Stimulated activated CD4-positive, alpha-beta T cell treated with anti-CD3 and anti-CD28 coated beads, TNF-alpha, amount 100 ng/mL, for 24 hours (primary cell): Measurements from ENCODE around the gene C2orf42.
"Not testable (repeated sequence)": the region's sequence is repeated elsewhere in the genome, so short reads cannot be mapped to it uniquely, and the experiment has no call there.

Experiments used
- DNase-seq, 3 experiments: peaks; one replicate each; pipeline ENCODE4 v3.0.0-alpha.2; 2020; ENCODE audit warnings: low read depth in 3 of 3

Gene C2orf42

GRCh38 chr2:70173520-70173919, 17.3 kb downstream of the C2orf42 start:
- DNase-seq: no peak

DNA sequence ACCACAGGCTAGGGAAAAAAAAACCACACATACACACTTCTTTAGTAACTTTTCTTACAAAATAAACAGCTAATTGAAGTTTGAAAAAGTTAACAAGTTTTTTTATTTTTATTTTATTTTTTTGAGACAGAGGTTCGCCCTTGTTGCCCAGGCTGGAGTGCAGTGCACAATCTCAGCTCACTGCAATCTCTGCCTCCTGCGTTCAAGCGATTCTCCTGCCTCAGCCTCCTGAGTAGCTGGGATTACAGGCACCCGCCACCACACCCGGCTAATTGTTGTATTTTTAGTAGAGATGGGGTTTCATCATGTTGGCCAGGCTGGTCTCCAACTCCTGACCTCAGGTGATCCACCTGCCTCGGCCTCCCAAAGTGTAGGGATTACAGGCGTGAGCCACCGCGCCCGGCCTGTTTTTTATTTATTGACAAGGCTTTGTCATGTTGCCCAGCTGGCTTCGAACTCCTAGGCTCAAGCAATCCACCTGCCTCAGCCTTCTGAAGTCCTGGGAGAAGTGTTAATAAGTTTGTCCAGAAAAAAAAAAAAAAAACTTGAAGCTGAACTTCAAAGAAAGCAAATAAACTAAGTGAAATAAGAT, 21.1 kb downstream of the C2orf42 start:
- not testable (repeated sequence) for DNase-seq

DNA sequence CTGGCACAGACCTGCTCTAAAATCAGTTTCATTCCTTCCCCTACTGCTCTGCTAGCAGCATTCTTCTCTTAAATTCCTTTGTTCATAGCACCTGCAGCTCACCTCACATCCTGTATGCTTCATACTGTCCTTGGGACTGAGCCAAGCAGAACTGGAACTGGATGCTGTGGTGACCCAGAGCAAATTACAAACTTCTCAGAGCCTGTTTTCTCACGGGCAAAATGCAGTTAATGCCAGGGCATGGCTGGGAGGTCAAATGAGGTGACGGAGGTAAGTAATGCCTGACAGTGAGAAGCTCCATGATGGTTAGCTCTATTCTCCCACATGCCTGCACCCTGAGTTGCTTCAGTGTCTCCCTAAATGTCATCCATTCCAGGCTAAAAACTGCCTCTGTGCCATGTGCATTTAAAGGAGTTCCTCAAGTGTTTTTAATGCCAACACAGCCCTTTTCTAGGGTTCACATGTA, 29.7 kb downstream of the C2orf42 start:
- DNase-seq: no peak

DNA sequence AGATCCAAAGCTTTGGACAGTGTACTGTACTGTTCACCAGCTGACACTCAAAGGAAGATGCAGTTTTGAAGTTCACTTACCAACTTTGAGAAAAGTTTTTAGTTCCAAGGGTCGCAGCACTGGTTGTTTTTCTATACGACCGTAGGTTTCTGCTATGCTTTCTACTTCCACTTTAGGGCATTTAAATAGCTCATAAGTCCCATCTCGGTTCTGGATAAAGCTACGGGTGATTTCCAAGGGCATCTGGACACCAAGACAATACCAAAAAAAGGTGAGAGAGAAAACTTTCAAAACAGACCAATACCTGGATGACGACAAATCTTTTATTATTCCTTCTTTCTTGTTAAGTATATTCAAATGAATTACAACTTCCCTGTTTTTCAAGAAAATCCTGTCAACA, 30.3 kb downstream of the C2orf42 start:
- no peak for DNase-seq

- not testable (repeated sequence) for DNase-seq
Measured at GRCh38 chr2:70149130-70149686, 41.6 kb downstream of the C2orf42 start.

DNA sequence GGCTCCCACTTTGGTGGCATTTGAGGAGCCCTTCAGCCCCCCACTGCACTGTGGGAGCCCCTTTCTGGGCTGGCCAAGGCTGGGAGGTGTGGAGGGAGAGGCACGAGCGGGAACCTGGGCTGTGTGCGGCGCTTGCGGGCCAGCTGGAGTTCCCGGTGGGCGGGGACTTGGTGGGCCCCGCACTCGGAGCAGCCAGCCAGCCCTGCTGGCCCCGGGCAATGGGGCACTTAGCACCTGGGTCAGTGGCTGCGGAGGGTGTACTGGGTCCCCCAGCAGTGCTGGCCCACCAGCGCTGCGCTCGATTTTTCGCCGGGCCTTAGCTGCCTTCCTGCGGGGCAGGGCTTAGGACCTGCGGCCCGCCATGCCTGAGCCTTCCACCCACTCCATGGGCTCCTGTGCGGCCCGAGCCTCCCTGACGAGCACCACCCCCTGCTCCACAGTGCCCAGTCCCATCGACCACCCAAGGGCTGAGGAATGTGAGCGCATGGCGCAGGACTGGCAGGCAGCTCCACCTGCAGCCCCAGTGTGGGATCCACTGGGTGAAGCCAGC, 42.5 kb downstream of the C2orf42 start:
- not testable (repeated sequence) for DNase-seq

- DNase-seq: no peak
Measured at GRCh38 chr2:70145851-70146739, 44.7 kb downstream of the C2orf42 start.

GRCh38 chr2:70145144-70145490, 45.7 kb downstream of the C2orf42 start:
- no peak for DNase-seq

DNA sequence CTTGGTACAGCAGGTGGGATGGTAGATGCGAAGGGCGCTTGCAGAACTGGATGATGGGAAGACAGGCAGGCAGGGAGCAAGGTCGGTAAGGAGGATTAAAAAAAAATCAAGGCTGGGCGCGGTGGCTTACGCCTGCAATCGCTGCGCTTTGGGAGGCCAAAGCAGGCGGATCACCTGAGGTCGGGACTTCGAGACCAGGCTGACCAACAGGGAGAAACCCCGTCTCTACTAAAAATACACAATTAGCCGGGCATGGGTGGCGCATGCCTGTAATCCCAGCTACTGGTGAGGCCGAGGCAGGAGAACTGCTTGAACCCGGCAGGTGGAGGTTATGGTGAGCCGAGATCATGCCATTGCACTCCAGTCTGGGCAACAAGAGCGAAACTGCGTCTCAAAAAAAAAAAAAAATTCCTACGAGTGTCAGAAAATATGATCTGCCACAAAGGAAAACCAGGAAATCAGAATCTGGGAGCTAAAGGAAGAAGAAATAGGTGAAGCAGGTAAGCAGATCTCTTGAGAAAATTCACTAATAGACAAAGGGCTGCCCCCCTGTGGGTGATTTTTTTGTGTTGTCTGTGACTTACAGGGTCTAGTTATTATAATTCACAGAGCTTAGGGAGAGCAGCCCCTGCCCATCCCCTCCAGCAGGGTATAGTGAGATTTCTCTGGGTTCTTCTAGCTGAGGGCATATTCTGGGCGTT, 46.2 kb downstream of the C2orf42 start:
- no peak for DNase-seq

- no peak for DNase-seq
Measured at GRCh38 chr2:70143314-70144150, 47.3 kb downstream of the C2orf42 start.

DNA sequence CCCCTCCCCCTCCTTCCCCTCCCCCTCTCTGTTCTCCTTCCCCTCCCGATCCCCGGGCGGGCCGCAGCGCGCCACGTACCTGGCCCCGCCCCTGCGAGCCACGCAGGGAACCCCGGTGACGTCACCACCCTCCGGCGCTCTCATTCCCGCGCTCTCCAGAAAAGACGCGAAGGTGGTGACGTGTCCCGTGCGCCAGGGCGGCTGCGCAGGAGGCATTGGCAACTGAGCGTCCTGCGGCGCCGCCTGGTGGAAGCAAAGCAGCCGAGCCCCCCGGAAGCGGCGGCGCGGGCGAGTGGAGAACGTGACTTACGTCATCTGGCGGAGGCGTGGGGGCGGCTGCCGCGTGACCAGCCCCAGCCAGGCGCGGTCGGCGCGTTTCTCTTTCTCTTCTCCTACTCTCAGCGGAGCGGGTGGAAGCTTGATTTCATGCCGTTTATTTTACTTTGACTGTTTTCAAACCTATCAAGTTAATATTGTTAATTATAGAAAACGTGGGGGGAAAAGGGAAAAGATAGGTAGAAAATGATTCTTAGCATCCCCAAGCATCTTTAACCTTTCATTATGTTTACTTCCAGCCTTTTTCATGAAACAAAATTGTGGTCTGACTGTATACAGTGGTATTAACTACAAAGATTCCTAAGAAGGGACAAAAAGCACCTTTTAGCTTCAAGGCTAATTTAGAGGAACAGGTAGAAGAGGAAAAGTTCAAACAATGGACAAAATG, 48.1 kb downstream of the C2orf42 start:
- DNase-seq: peak; percentile 99 to 100 (median 99)

DNA sequence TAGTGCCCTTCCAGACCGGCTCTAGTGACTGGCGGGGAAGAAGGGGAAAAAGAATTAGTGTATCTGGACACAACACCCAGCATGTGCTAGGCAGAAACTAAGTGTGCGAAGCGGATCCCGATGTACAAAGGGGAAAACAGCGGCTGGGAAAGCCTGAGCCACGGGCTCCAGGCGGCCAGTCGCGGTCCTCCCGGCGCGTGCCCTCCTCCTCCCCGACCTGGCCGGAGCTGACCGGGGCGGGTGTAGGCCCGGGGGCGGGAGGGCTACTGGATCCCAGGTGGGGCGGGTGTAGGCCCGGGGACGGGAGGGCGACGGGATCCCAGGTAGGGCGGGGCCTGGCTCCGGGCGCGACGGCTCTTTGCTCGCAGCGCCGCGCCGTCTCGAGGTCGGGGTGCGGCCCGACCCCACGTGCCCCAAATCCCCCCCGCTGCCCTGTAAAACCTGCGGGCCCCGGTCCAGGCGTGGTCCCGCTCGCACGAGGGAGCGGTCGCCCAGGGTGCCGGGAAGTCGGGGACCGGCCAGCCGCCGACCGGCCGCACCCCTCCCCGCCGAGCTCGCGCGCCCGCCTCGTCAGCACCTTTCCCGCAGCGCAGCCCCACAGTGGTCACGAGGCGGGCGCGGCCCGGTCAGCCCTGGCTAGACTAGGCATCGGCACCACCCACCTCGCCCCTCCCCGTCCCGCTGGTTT, 48.8 kb downstream of the C2orf42 start:
- peak in 2 of 3 experiments; percentile 24 to 36 for DNase-seq

- peak in 2 of 3 experiments; percentile 25 to 61 for DNase-seq
Measured at GRCh38 chr2:70141212-70141901, 49.5 kb downstream of the C2orf42 start.

DNA sequence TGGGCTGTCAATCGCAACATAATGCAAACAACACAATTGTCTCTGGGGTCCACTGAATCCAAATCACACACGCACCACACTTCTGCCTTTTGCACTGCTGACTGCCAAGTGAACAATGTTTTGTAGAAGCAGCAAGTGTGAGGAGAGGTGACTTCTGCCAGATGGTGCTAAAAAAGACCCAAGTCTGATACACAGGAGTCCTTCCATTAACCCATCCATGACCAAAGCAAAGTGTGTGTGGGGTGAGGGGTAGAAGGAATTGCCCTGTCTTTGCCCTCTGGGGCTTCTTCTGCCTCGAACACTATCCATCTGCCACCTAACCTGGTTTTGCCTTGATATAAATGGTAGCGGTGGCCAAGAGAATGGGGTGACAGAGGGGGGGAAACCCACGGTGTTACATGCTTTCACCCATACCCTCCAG, 50.0 kb downstream of the C2orf42 start:
- DNase-seq: no peak

GRCh38 chr2:70134323-70134983, 56.4 kb downstream of the C2orf42 start:
- DNase-seq: not testable (repeated sequence)

GRCh38 chr2:70133491-70134322, 57.1 kb downstream of the C2orf42 start:
- DNase-seq: no peak

GRCh38 chr2:70133127-70133452, 57.7 kb downstream of the C2orf42 start:
- DNase-seq: no peak
